Tibial nerve (tissue), 4 donors: ENCODE data around the gene SLC25A10. TPM values are rescaled to one million over a fixed set of nuclear protein-coding genes. Genes with fewer than 3 reads are reported as not detected.
A peak's percentile ranks its signal among the peaks of the same experiment; 100 is the strongest.

Experiments
- DNase-seq, 2 donors: peaks; one replicate each; pipeline ENCODE4 v3.0.0-alpha.2; 2019; ENCODE audit warnings: low spot score in 2 of 2
- H3K27ac ChIP-seq, 4 donors: fragments of 200-600 bp; sonication (generic) in 3 of 4; one replicate each; pipeline ENCODE4 v1.5.1; 2017 to 2019; ENCODE audit warnings: mild to moderate bottlenecking in 1 of 4
- H3K27me3 ChIP-seq, 2 donors: fragments of 200-600 bp; sonication (generic) in 1 of 2; one replicate each; pipeline versions ENCODE4 v1.5.1 to v1.6.0; 2017 to 2019
- H3K36me3 ChIP-seq, 3 donors: fragments of 200-600 bp; sonication (generic); one replicate each; pipeline ENCODE4 v1.5.1; 2018 to 2019
- H3K4me1 ChIP-seq, 4 donors: fragments of 200-600 bp; sonication (generic) in 3 of 4; one replicate each; pipeline ENCODE4 v1.5.1; 2017 to 2019
- H3K4me3 ChIP-seq, 4 donors: fragments of 200-600 bp; sonication (generic) in 3 of 4; one replicate each; pipeline ENCODE4 v1.5.1; 2017 to 2019; ENCODE audit warnings: mild to moderate bottlenecking in 1 of 4, moderate library complexity in 1 of 4
- H3K9me3 ChIP-seq, 4 donors: fragments of 200-600 bp; sonication (generic) in 3 of 4; one replicate each; pipeline ENCODE4 v1.5.1; 2017 to 2019
- CTCF ChIP-seq, 5 experiments: fragments of 200-600 bp in 3 of 5; fragments of 450-650 bp in 2 of 5; sonication (generic) in 3 of 5; IDR thresholded peaks; one replicate each; pipeline ENCODE4 v1.5.1; 2016 to 2019; ENCODE audit warnings: antibody characterized with exemption in 5 of 5, mild to moderate bottlenecking in 3 of 5, moderate library complexity in 2 of 5
- EP300 ChIP-seq, 2 donors: sonication (generic); formaldehyde crosslinking; IDR thresholded peaks; one replicate each; pipeline ENCODE4 v1.6.1; 2017; ENCODE audit warnings: antibody characterized with exemption in 2 of 2, mild to moderate bottlenecking in 1 of 2
- POLR2A ChIP-seq, 2 donors: fragments of 450-650 bp; IDR thresholded peaks; one replicate each; pipeline ENCODE4 v1.6.1; 2017; ENCODE audit warnings: antibody characterized with exemption in 2 of 2, mild to moderate bottlenecking in 2 of 2, moderate library complexity in 2 of 2
- WGBS, 2 donors: methylation state at CpG; one replicate each; pipeline ENCODE4 v1.1.5; 2018; 5-methylcytosine and 5-hydroxymethylcytosine counted together
- total RNA-seq, 4 donors: library from RNA; depleted of rRNA; stranded (reverse); fragments of >200 nt; gene quantifications; one replicate each; pipeline ENCODE4 v1.1.0, GENCODE V29; 2016

The SLC25A10 gene
- total RNA-seq, 4 donors from 2014 or later: 10.8 to 32.1 (median 22.6) TPM

GRCh38 chr17:81702934-81703746 is 8.9 kb upstream of the SLC25A10 start, which contains the start of gene MRPL12:
Gene MRPL12, plus strand, starts transcription at chr17:81703367. Its CDS starts 135 bp downstream, at chr17:81703502.
- Histone ChIP-seq H3K36me3 (peaks cover 0 to 69% (median 4%) of the 10 kb centered on the region in 3 donors), H3K4me1 (peaks cover 0 to 36% (median 25%) of the 10 kb centered on the region in 4 donors), H3K4me3 (peak within 1 kb of the TSS; percentile 71 to 99 (median 92)), H3K27ac (peak within 1 kb of the TSS; percentile 85 to 96 (median 95)), H3K27me3 (no peaks in the 10 kb centered on the region), H3K9me3 (no peaks in the 10 kb centered on the region)
- TF ChIP-seq POLR2A (IDR thresholded peaks at IDR 0.05): peak; percentile 77 to 81
- peak; percentile 97 to 99 for TF ChIP-seq EP300 (IDR thresholded peaks at IDR 0.05)
- TF ChIP-seq CTCF (IDR thresholded peaks at IDR 0.05): peak; percentile 10 to 74 (median 31)
- 1 to 3% methylated on average over 21 to 41 of the region's 102 CpGs for WGBS, 2 donors
- peak; percentile 82 to 90 for DNase-seq

DNA sequence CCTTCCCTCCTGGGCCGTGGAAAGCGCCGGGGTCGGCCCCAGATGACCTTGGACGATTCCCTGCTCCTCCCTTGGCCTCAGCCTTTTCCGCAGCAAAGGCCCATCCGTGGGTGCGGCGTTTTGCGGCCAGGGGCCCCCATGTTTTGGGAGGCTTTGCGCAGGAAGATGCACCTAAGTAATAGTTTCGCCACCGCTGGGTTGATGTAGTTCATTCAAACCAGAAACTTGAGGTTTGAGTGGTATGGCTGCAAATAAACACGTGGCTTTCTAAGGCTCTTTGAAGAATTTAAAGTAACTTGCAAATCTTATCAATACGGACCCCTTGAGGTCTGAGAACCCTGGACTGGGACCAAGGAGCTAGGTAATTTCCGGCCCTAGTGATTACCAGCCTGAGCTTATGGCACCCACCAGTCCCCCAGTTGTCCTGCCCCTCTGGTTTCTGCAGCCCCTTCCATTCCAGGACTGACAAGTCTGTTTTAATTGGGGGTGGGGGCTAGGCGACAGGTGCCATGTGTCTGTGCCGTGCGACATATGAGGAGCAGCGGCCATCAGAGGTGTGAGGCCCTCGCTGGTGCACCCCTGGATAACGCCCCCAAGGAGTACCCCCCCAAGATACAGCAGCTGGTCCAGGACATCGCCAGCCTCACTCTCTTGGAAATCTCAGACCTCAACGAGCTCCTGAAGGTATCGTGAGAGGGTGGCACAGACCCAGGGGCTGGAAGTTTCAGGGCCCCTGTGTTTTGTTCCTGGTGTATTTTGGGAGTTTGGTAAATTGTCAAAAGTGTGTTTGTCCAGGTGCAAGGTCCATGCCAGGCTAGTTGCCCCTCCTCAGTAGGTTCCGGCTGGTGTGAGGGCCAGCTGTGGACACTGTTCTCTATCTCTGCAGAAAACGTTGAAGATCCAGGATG is 8.1 kb upstream of the SLC25A10 start:
- no peaks in the 10 kb centered on the region for H3K27me3 ChIP-seq
- TF ChIP-seq EP300 (IDR thresholded peaks at IDR 0.05) (no peak), CTCF (IDR thresholded peaks at IDR 0.05) (no peak), POLR2A (IDR thresholded peaks at IDR 0.05) (no peak)
- peak overlapping the region; percentile 85 to 96 (median 95) for H3K27ac ChIP-seq
- no peak for DNase-seq
- H3K4me1 ChIP-seq: peaks cover 0 to 36% (median 25%) of the 10 kb centered on the region in 4 donors
- H3K4me3 ChIP-seq: peak overlapping the region; percentile 71 to 99 (median 92)
- WGBS, 2 donors: 27 to 39% methylated on average over 20 to 26 of the region's 27 CpGs
- H3K36me3 ChIP-seq: peaks cover 0 to 65% (median 4%) of the 10 kb centered on the region in 3 donors
- no peaks in the 10 kb centered on the region for H3K9me3 ChIP-seq

DNA sequence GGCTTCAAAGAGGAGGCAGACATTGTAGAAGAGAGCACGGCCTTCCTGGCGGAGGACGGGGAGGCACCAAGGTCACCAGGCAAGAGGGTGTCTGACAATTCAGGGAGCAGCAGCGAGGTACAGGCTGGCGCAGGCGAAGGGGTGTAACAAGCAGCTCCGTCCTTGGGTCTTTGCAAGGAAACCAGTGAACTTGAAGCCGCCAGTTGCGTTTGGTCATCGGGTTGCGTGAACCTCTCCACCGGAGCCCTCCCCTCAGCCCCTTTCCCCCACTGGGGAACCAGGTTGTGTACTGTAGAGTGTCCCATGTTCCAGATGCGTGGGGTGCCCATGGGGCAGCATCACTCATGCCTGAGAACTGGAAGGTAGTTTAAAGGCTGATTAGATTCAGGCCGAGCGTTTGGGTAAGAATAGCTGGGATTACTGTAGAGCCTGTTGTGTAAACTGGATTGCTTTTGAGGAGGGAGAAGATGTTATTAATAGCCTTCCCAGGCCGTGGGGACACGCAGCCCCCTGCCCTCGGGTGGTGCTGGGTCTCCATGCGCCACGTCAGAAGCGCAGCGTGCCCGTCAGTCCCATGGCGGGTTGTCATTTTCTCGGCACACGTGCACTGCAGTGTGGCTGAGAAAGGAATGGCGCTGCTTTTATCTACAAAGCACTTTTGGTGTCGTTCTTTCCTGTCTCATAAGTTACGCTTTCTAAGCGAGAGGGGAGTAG is 6.4 kb upstream of the SLC25A10 start:
- WGBS, 2 donors: 90 to 93% methylated on average over 30 of the region's 30 CpGs
- Histone ChIP-seq H3K27ac (no peak overlapping the region), H3K4me1 (peaks cover 0 to 40% (median 29%) of the 10 kb centered on the region in 4 donors), H3K36me3 (peaks cover 0 to 49% (median 4%) of the 10 kb centered on the region in 3 donors), H3K27me3 (no peaks in the 10 kb centered on the region), H3K9me3 (no peaks in the 10 kb centered on the region), H3K4me3 (no peak overlapping the region)
- DNase-seq: no peak
- TF ChIP-seq EP300 (IDR thresholded peaks at IDR 0.05) (no peak), CTCF (IDR thresholded peaks at IDR 0.05) (no peak), POLR2A (IDR thresholded peaks at IDR 0.05) (no peak)

DNA sequence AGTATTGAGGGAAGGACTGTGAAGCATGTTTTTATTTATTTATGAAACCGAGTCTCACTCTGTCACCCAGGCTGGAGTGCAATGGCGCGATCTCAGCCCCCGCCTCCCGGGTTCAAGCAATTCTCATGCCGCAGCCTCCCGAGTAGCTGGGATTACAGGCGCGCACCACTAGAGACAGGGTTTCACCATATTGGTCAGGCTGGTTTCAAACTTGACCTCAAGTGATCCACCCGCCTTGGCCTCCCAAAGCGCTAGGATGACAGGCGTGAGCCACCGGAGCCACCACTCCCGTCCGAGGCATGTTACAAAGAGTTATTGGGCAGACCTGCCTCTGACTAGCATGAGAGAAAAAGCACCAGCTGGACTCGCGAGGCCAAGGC is 5.9 kb upstream of the SLC25A10 start:
- Histone ChIP-seq H3K27me3 (no peaks in the 10 kb centered on the region), H3K4me1 (peaks cover 0 to 40% (median 32%) of the 10 kb centered on the region in 4 donors), H3K9me3 (no peaks in the 10 kb centered on the region), H3K36me3 (peaks cover 0 to 44% (median 4%) of the 10 kb centered on the region in 3 donors), H3K27ac (no peak overlapping the region), H3K4me3 (no peak overlapping the region)
- TF ChIP-seq CTCF (IDR thresholded peaks at IDR 0.05): no peak
- no peak for TF ChIP-seq EP300 (IDR thresholded peaks at IDR 0.05)
- TF ChIP-seq POLR2A (IDR thresholded peaks at IDR 0.05): no peak
- WGBS, 2 donors: 92 to 94% methylated on average over 17 of the region's 17 CpGs
- DNase-seq: no peak
